KMS-11 (cell line): Measurements from ENCODE around the gene FYN.

Experiments
- H2AFZ ChIP-seq: fragments of 200-600 bp; sonication (generic); 2 replicates; pipeline ENCODE4 v1.6.1; 2016; ENCODE audit warnings: antibody characterized with exemption, mixed run types, low read depth
- H3K27ac ChIP-seq: fragments of 200-600 bp; sonication (generic); 2 replicates; pipeline ENCODE4 v1.6.1; 2016; ENCODE audit warnings: mild to moderate bottlenecking, mixed run types
- H3K27me3 ChIP-seq: fragments of 200-600 bp; sonication (generic); 2 replicates; pipeline ENCODE4 v1.6.1; 2017; ENCODE audit warnings: mild to moderate bottlenecking, low read depth, mixed run types, moderate library complexity; ENCODE audit not compliant: insufficient read depth
- H3K36me3 ChIP-seq: fragments of 200-600 bp; sonication (generic); 2 replicates; pipeline ENCODE4 v1.6.1; 2017; ENCODE audit warnings: mild to moderate bottlenecking, mixed run types; ENCODE audit not compliant: insufficient read depth
- H3K4me1 ChIP-seq: fragments of 200-600 bp; sonication (generic); 2 replicates; pipeline ENCODE4 v1.6.1; 2016; ENCODE audit warnings: mild to moderate bottlenecking, low read depth, mixed run types; ENCODE audit not compliant: poor library complexity, severe bottlenecking
- H3K4me2 ChIP-seq: fragments of 200-600 bp; sonication (generic); 2 replicates; pipeline ENCODE4 v1.7.0; 2016; ENCODE audit warnings: mild to moderate bottlenecking, mixed run types
- H3K4me3 ChIP-seq: fragments of 200-600 bp; sonication (generic); IDR thresholded peaks from 2 replicates; pipeline ENCODE4 v1.6.1; 2017; ENCODE audit warnings: low read depth, low read length, mixed read lengths; ENCODE audit not compliant: insufficient read depth
- H3K79me2 ChIP-seq: fragments of 200-600 bp; sonication (generic); 2 replicates; pipeline ENCODE4 v1.6.1; 2016; ENCODE audit warnings: low read depth, mixed run types; ENCODE audit not compliant: insufficient read depth
- H3K9ac ChIP-seq: fragments of 200-600 bp; sonication (generic); 2 replicates; pipeline ENCODE4 v1.6.1; 2016; ENCODE audit warnings: mild to moderate bottlenecking, mixed run types
- H4K20me1 ChIP-seq: fragments of 200-600 bp; sonication (generic); 2 replicates; pipeline ENCODE4 v1.6.1; 2016; ENCODE audit warnings: mild to moderate bottlenecking, mixed run types; ENCODE audit not compliant: insufficient read depth
- TF ChIP-seq, protein P1 (sequence below): fragments of 200-600 bp; sonication (generic); conservative IDR thresholded peaks from 2 replicates; pipeline ENCODE4 v1.6.1; 2017; ENCODE audit warnings: low read depth, mild to moderate bottlenecking, antibody characterized with exemption, low read length, moderate library complexity, mixed read lengths

The FYN gene

GRCh38 chr6:111818539-111819226, 54.6 kb downstream of the FYN start:
- no peak overlapping the region for H2AFZ ChIP-seq
- H3K4me3 ChIP-seq = no peak overlapping the region
- no peaks in the 10 kb centered on the region for H3K27me3 ChIP-seq
- H3K9ac ChIP-seq = no peak overlapping the region
- H3K27ac ChIP-seq = no peak overlapping the region
- H3K79me2 ChIP-seq = no peaks in the 10 kb centered on the region
- peaks cover 3% of the 10 kb centered on the region for H3K4me1 ChIP-seq
- no peak overlapping the region for H3K4me2 ChIP-seq
- H4K20me1 ChIP-seq = no peaks in the 10 kb centered on the region
- H3K36me3 ChIP-seq = no peaks in the 10 kb centered on the region
- TF ChIP-seq, protein P1, sequence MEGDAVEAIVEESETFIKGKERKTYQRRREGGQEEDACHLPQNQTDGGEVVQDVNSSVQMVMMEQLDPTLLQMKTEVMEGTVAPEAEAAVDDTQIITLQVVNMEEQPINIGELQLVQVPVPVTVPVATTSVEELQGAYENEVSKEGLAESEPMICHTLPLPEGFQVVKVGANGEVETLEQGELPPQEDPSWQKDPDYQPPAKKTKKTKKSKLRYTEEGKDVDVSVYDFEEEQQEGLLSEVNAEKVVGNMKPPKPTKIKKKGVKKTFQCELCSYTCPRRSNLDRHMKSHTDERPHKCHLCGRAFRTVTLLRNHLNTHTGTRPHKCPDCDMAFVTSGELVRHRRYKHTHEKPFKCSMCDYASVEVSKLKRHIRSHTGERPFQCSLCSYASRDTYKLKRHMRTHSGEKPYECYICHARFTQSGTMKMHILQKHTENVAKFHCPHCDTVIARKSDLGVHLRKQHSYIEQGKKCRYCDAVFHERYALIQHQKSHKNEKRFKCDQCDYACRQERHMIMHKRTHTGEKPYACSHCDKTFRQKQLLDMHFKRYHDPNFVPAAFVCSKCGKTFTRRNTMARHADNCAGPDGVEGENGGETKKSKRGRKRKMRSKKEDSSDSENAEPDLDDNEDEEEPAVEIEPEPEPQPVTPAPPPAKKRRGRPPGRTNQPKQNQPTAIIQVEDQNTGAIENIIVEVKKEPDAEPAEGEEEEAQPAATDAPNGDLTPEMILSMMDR = no peak

- Histone ChIP-seq H3K36me3 (no peaks in the 10 kb centered on the region), H2AFZ (no peak overlapping the region), H3K4me1 (no peaks in the 10 kb centered on the region), H3K4me3 (no peak overlapping the region), H3K27me3 (no peaks in the 10 kb centered on the region), H3K9ac (no peak overlapping the region), H3K79me2 (no peaks in the 10 kb centered on the region), H3K4me2 (no peak overlapping the region), H3K27ac (no peak overlapping the region), H4K20me1 (no peaks in the 10 kb centered on the region)
- TF ChIP-seq, protein P1 = no peak
Observed at GRCh38 chr6:111817451-111818120, 55.7 kb downstream of the FYN start.

GRCh38 chr6:111813677-111814310, 59.5 kb downstream of the FYN start:
- H3K4me2 ChIP-seq = no peak overlapping the region
- TF ChIP-seq, protein P1 = no peak
- H3K27ac ChIP-seq = no peak overlapping the region
- H4K20me1 ChIP-seq = no peaks in the 10 kb centered on the region
- no peaks in the 10 kb centered on the region for H3K27me3 ChIP-seq
- no peak overlapping the region for H3K4me3 ChIP-seq
- no peak overlapping the region for H2AFZ ChIP-seq
- H3K79me2 ChIP-seq = no peaks in the 10 kb centered on the region
- H3K4me1 ChIP-seq = no peaks in the 10 kb centered on the region
- no peak overlapping the region for H3K9ac ChIP-seq
- H3K36me3 ChIP-seq = no peaks in the 10 kb centered on the region

GRCh38 chr6:111813237-111813636, 60.0 kb downstream of the FYN start:
- H3K4me2 ChIP-seq = no peak overlapping the region
- H2AFZ ChIP-seq = no peak overlapping the region
- H3K36me3 ChIP-seq = no peaks in the 10 kb centered on the region
- TF ChIP-seq, protein P1 = no peak
- H4K20me1 ChIP-seq = no peaks in the 10 kb centered on the region
- H3K9ac ChIP-seq = no peak overlapping the region
- no peaks in the 10 kb centered on the region for H3K79me2 ChIP-seq
- no peaks in the 10 kb centered on the region for H3K27me3 ChIP-seq
- peaks cover 3% of the 10 kb centered on the region for H3K4me1 ChIP-seq
- H3K27ac ChIP-seq = no peak overlapping the region
- no peak overlapping the region for H3K4me3 ChIP-seq
